HepG2 (cell line): Measurements from ENCODE around the gene BROX. TPM values are rescaled to one million over a fixed set of nuclear protein-coding genes. Genes with fewer than 3 reads are reported as not detected.
A peak's percentile ranks its signal among the peaks of the same experiment; 100 is the strongest.

Experiments used
- ATF7-NPFF ChIP-seq: sonication (generic); formaldehyde crosslinking; IDR thresholded peaks from 2 replicates; pipeline ENCODE4 v1.8.1; 2023; ENCODE audit warnings: mild to moderate bottlenecking, low read depth, missing genetic modification reagents, moderate library complexity
- CBX5 ChIP-seq: sonication (generic); formaldehyde crosslinking; IDR thresholded peaks from 2 replicates; pipeline ENCODE4 v1.4.0; 2020; ENCODE audit warnings: missing genetic modification reagents, borderline replicate concordance
- SOX13 ChIP-seq, 3 experiments: fragments of 450-650 bp in 1 of 3; sonication (generic) in 1 of 3; formaldehyde crosslinking in 1 of 3; IDR thresholded peaks in 2 of 3; conservative IDR thresholded peaks in 1 of 3; 2 replicates each; pipeline versions ENCODE4 v1.5.0 to v1.6.1; 2016 to 2020; ENCODE audit warnings: antibody characterized with exemption in 1 of 3, mild to moderate bottlenecking in 1 of 3, missing compliant biosample characterization in 1 of 3, missing genetic modification reagents in 1 of 3, moderate library complexity in 1 of 3
- SOX5 ChIP-seq: IDR thresholded peaks from 2 replicates; pipeline ENCODE4 v1.6.1; 2016; ENCODE audit warnings: borderline replicate concordance
- ZNF12 ChIP-seq: sonication (generic); formaldehyde crosslinking; IDR thresholded peaks from 2 replicates; pipeline ENCODE4 v1.5.0; 2020; ENCODE audit warnings: missing genetic modification reagents
- polyA plus RNA-seq, 8 experiments: library from polyadenylated mRNA; depleted of rRNA in 3 of 8; stranded (reverse) in 7 of 8; unstranded in 1 of 8; fragments of >200 nt; fragmentation: Illumina TruSeq in 4 of 8; extraction: Trizol in 4 of 8; gene quantifications; 2 replicates each; pipeline versions ENCODE4 v1.2.1 to v1.2.3, GENCODE V29; 2011 to 2016; ENCODE audit warnings: low read depth in 4 of 8, missing spikeins in 1 of 8, mixed read lengths in 1 of 8; ENCODE audit not compliant: insufficient read depth in 1 of 8
- total RNA-seq, 5 experiments: library from RNA; depleted of rRNA; stranded (reverse); fragments of >200 nt; fragmentation: Illumina TruSeq; extraction: Trizol; gene quantifications; 2 replicates each; pipeline ENCODE4 v1.2.3, GENCODE V29; 2016; ENCODE audit warnings: low read depth in 1 of 5
- TF ChIP-seq, protein P1 (sequence below): sonication (generic); formaldehyde crosslinking; IDR thresholded peaks from 2 replicates; pipeline ENCODE4 v1.4.0; 2020; ENCODE audit warnings: missing genetic modification reagents
- TF ChIP-seq, protein P2 (sequence below): sonication (generic); formaldehyde crosslinking; IDR thresholded peaks from 2 replicates; pipeline ENCODE4 v1.8.0; 2022; ENCODE audit warnings: mild to moderate bottlenecking, missing genetic modification reagents, borderline replicate concordance
- TF ChIP-seq, protein P3 (sequence below): sonication (generic); formaldehyde crosslinking; IDR thresholded peaks from 2 replicates; pipeline ENCODE4 v1.5.0; 2020; ENCODE audit warnings: mild to moderate bottlenecking, missing genetic modification reagents
- TF ChIP-seq, protein P4 (sequence below): sonication (generic); formaldehyde crosslinking; IDR thresholded peaks from 2 replicates; pipeline ENCODE4 v1.9.0; 2022; ENCODE audit warnings: missing genetic modification reagents, mild to moderate bottlenecking, borderline replicate concordance
- TF ChIP-seq, protein P5 (sequence below): sonication (generic); formaldehyde crosslinking; IDR thresholded peaks from 2 replicates; pipeline ENCODE4 v1.4.0; 2020; ENCODE audit warnings: mild to moderate bottlenecking, missing genetic modification reagents
- TF ChIP-seq, protein P6 (sequence below): sonication (generic); formaldehyde crosslinking; IDR thresholded peaks from 2 replicates; pipeline ENCODE4 v1.5.0; 2020; ENCODE audit warnings: missing genetic modification reagents
- TF ChIP-seq, protein P7 (sequence below): sonication (generic); IDR thresholded peaks from 2 replicates; pipeline ENCODE4 v1.6.1; 2016; ENCODE audit warnings: low read depth, borderline replicate concordance

Gene BROX
- total and polyA plus RNA-seq, 2 of the 13 experiments (the other 11 are each of a cell fraction or from before 2014, with no cell fraction given): 4.4 to 33.2 TPM

DNA sequence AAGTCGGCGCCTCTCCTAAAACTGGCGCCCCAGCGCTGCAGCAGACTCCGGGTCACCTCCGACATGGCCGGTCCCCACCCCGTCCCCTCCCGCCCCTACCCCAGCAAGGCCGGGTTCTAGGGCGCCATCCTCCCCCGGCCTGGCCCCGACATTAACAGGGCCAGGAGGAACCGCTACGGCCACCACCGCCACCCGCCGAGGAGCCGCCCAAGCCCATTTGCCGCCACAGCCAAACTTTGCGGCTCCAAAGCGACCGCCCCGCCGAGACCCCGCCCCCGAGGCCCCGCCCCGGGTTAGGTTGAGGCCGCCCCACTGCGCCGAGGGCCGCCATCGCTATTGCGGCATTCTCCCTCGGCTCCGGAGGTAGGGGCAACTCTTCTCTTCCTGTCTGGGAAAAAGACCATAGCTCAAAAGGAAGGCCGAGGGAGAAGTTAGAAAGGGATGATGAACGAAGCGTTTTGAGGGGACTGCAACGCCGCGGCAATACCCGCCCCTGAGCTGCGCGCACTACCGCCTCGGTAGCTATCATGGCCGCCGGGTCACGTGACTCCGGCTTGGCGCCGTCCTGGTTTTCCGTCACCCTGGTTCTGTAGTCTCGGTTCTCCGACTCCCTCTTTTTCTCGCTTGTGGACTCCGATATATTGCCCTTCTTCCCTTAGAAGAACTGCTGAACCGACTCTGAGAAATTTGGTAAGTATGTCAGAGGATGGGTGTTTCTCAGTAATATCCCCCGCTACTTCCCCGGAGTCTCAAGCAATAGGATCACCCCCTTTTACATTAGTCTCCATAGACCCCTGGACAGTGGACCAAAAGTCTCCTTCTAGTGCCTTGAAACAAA lies at the start of gene BROX, which contains the start of gene AIDA (continued):
- TF ChIP-seq ATF7-NPFF (CRISPR knock-in tag) (no peak), ZNF12 (no peak), CBX5 (CRISPR knock-in tag) (no peak), SOX5 (no peak), SOX13 (IDR thresholded peaks at IDR 0.05) (peak; percentile 66; the same call in 1 of the 2 replicates), SOX13 (CRISPR knock-in tag; conservative IDR thresholded peaks at IDR 0.05 in 1 of 2, IDR thresholded peaks at IDR 0.05 in 1 of 2) (no peak; a peak in 1 of 4 replicates)
- TF ChIP-seq, protein P1, sequence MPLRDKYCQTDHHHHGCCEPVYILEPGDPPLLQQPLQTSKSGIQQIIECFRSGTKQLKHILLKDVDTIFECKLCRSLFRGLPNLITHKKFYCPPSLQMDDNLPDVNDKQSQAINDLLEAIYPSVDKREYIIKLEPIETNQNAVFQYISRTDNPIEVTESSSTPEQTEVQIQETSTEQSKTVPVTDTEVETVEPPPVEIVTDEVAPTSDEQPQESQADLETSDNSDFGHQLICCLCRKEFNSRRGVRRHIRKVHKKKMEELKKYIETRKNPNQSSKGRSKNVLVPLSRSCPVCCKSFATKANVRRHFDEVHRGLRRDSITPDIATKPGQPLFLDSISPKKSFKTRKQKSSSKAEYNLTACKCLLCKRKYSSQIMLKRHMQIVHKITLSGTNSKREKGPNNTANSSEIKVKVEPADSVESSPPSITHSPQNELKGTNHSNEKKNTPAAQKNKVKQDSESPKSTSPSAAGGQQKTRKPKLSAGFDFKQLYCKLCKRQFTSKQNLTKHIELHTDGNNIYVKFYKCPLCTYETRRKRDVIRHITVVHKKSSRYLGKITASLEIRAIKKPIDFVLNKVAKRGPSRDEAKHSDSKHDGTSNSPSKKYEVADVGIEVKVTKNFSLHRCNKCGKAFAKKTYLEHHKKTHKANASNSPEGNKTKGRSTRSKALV (CRISPR knock-in tag): peak; percentile 36; the same call in 1 of the 2 replicates
- TF ChIP-seq, protein P2, sequence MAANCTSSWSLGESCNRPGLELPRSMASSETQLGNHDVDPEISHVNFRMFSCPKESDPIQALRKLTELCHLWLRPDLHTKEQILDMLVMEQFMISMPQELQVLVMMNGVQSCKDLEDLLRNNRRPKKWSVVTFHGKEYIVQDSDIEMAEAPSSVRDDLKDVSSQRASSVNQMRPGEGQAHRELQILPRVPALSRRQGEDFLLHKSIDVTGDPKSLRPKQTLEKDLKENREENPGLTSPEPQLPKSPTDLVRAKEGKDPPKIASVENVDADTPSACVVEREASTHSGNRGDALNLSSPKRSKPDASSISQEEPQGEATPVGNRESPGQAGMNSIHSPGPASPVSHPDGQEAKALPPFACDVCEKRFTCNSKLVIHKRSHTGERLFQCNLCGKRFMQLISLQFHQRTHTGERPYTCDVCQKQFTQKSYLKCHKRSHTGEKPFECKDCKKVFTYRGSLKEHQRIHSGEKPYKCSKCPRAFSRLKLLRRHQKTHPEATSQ (CRISPR knock-in tag): peak; percentile 78; the same call in 1 of the 2 replicates
- TF ChIP-seq, protein P3, sequence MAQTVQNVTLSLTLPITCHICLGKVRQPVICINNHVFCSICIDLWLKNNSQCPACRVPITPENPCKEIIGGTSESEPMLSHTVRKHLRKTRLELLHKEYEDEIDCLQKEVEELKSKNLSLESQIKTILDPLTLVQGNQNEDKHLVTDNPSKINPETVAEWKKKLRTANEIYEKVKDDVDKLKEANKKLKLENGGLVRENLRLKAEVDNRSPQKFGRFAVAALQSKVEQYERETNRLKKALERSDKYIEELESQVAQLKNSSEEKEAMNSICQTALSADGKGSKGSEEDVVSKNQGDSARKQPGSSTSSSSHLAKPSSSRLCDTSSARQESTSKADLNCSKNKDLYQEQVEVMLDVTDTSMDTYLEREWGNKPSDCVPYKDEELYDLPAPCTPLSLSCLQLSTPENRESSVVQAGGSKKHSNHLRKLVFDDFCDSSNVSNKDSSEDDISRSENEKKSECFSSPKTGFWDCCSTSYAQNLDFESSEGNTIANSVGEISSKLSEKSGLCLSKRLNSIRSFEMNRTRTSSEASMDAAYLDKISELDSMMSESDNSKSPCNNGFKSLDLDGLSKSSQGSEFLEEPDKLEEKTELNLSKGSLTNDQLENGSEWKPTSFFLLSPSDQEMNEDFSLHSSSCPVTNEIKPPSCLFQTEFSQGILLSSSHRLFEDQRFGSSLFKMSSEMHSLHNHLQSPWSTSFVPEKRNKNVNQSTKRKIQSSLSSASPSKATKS (CRISPR knock-in tag): 0 out of 2 replicates have a peak, but pooled peaks have one; percentile 70
- TF ChIP-seq, protein P4, sequence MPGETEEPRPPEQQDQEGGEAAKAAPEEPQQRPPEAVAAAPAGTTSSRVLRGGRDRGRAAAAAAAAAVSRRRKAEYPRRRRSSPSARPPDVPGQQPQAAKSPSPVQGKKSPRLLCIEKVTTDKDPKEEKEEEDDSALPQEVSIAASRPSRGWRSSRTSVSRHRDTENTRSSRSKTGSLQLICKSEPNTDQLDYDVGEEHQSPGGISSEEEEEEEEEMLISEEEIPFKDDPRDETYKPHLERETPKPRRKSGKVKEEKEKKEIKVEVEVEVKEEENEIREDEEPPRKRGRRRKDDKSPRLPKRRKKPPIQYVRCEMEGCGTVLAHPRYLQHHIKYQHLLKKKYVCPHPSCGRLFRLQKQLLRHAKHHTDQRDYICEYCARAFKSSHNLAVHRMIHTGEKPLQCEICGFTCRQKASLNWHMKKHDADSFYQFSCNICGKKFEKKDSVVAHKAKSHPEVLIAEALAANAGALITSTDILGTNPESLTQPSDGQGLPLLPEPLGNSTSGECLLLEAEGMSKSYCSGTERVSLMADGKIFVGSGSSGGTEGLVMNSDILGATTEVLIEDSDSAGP (CRISPR knock-in tag): peak; percentile 38; the same call in 1 of the 2 replicates
- TF ChIP-seq, protein P5, sequence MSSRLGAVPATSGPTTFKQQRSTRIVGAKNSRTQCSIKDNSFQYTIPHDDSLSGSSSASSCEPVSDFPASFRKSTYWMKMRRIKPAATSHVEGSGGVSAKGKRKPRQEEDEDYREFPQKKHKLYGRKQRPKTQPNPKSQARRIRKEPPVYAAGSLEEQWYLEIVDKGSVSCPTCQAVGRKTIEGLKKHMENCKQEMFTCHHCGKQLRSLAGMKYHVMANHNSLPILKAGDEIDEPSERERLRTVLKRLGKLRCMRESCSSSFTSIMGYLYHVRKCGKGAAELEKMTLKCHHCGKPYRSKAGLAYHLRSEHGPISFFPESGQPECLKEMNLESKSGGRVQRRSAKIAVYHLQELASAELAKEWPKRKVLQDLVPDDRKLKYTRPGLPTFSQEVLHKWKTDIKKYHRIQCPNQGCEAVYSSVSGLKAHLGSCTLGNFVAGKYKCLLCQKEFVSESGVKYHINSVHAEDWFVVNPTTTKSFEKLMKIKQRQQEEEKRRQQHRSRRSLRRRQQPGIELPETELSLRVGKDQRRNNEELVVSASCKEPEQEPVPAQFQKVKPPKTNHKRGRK (CRISPR knock-in tag): no peak
- TF ChIP-seq, protein P6, sequence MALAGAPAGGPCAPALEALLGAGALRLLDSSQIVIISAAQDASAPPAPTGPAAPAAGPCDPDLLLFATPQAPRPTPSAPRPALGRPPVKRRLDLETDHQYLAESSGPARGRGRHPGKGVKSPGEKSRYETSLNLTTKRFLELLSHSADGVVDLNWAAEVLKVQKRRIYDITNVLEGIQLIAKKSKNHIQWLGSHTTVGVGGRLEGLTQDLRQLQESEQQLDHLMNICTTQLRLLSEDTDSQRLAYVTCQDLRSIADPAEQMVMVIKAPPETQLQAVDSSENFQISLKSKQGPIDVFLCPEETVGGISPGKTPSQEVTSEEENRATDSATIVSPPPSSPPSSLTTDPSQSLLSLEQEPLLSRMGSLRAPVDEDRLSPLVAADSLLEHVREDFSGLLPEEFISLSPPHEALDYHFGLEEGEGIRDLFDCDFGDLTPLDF (CRISPR knock-in tag): peak; percentile 65; the same call in 1 of the 2 replicates
- TF ChIP-seq, protein P7, sequence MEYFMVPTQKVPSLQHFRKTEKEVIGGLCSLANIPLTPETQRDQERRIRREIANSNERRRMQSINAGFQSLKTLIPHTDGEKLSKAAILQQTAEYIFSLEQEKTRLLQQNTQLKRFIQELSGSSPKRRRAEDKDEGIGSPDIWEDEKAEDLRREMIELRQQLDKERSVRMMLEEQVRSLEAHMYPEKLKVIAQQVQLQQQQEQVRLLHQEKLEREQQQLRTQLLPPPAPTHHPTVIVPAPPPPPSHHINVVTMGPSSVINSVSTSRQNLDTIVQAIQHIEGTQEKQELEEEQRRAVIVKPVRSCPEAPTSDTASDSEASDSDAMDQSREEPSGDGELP: no peak
